Nephron (organoid): ENCODE results near the gene KIF12.
"Not testable (repeated sequence)": the region's sequence is repeated elsewhere in the genome, so short reads cannot be mapped to it uniquely, and the experiment has no call there.

Experiments
- H3K27ac Mint-ChIP-seq, 3 experiments: 2 replicates each; pipeline ENCODE4 v1.8.0; 2020; ENCODE audit warnings: mixed read lengths in 3 of 3, mild to moderate bottlenecking in 2 of 3, moderate library complexity in 1 of 3
- H3K27me3 Mint-ChIP-seq: 2 replicates; pipeline ENCODE4 v1.8.0; 2021; ENCODE audit warnings: low read depth, mild to moderate bottlenecking, moderate library complexity, mixed read lengths
- H3K36me3 Mint-ChIP-seq: 2 replicates; pipeline ENCODE4 v1.8.0; 2020; ENCODE audit warnings: low read depth, mixed read lengths
- H3K4me1 Mint-ChIP-seq: 2 replicates; pipeline ENCODE4 v1.8.0; 2020; ENCODE audit warnings: mixed read lengths
- H3K4me3 Mint-ChIP-seq, 3 experiments: 2 replicates each; pipeline ENCODE4 v1.8.0; 2020; ENCODE audit warnings: mild to moderate bottlenecking in 3 of 3, mixed read lengths in 3 of 3, moderate library complexity in 2 of 3
- H3K9me3 Mint-ChIP-seq: 2 replicates; pipeline ENCODE4 v1.8.0; 2020; ENCODE audit warnings: mixed read lengths
- TF ChIP-seq, protein P1 (sequence below), 3 experiments: fragments of 200-600 bp; sonication (generic); IDR thresholded peaks; one replicate each; pipeline ENCODE4 v1.5.0; 2021; ENCODE audit warnings: antibody characterized with exemption in 3 of 3; ENCODE audit not compliant: unreplicated experiment in 3 of 3

The KIF12 gene

DNA sequence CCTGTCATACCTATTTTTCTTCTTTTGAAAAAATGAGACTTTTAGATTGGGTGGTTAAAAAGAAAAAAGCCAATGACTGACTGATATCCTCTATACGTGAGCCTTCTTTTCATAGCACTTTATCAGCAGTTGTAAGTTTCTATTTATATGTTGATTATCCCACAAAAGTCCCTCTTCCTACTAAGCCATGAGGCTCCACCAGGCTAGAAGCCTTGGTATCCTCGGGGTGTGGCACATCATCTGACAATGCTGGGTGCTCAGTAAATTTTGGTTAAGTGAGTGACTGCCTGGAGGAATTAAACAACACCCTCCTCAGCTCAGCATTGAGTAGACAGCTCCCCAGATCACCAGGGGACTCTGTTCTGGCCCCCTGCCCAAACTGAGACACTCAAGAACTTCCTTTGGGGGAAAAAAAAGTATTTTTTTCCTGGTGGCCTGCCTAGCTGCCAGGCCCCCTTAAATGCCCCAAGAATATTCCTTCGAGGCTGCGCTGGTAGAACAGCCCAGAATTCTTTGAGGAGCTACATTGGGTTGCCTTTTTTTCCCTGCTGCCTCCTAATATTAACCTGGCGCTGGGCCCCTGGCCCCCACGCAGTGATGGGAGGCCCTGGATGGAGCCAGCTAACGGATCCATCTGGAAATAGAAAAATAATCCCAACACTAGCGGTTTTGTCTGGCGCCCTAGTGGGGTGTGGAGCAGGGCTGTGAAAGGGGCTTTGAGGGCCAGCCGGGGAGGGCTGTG, 32.9 kb upstream of the KIF12 start:
- Mint-ChIP-seq H3K4me1 (peaks cover 7% of the 10 kb centered on the region), H3K9me3 (peaks cover 6% of the 10 kb centered on the region), H3K36me3 (no peaks in the 10 kb centered on the region), H3K27me3 (peaks cover 23% of the 10 kb centered on the region), H3K27ac (no peak overlapping the region), H3K4me3 (no peak overlapping the region)
- TF ChIP-seq, protein P1, sequence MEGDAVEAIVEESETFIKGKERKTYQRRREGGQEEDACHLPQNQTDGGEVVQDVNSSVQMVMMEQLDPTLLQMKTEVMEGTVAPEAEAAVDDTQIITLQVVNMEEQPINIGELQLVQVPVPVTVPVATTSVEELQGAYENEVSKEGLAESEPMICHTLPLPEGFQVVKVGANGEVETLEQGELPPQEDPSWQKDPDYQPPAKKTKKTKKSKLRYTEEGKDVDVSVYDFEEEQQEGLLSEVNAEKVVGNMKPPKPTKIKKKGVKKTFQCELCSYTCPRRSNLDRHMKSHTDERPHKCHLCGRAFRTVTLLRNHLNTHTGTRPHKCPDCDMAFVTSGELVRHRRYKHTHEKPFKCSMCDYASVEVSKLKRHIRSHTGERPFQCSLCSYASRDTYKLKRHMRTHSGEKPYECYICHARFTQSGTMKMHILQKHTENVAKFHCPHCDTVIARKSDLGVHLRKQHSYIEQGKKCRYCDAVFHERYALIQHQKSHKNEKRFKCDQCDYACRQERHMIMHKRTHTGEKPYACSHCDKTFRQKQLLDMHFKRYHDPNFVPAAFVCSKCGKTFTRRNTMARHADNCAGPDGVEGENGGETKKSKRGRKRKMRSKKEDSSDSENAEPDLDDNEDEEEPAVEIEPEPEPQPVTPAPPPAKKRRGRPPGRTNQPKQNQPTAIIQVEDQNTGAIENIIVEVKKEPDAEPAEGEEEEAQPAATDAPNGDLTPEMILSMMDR (IDR thresholded peaks at IDR 0.05; ENCODE audit: unreplicated experiment in 3 of 3) = no peak

DNA sequence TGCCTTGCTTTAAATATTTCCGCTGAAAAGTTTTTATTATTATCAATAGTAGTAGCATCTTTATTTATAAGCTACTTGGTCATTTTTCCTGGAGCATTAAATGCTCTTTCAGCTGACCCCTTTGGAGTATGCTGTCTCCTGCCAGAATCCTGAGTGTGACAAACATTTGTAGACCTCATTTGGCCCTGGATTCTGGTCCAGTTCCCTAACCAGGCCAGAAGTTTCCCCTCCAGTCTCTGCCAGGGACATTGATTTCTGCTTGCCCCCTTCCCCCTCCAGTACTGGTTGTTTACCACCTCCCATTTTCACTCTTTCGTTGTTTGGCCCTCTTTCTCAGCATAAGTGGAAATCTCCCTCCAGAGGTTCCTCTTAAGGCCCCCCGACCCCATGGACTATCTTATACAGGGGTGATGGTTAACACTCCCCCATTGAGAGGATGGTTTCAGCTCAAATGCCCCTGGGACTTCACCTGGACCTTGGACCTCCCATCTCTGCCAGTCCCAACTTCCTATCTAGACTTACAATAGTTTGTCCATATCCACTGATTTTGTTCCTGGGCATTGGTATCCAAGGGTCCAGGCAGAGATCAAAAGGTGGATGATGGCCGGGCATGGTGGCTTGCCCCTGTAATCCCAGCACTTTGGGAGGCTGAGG, 31.7 kb upstream of the KIF12 start:
- Mint-ChIP-seq H3K4me3 (no peak overlapping the region), H3K27me3 (peaks cover 19% of the 10 kb centered on the region), H3K27ac (no peak overlapping the region), H3K9me3 (peaks cover 6% of the 10 kb centered on the region), H3K4me1 (peaks cover 12% of the 10 kb centered on the region), H3K36me3 (no peaks in the 10 kb centered on the region)
- TF ChIP-seq, protein P1 (IDR thresholded peaks at IDR 0.05; ENCODE audit: unreplicated experiment in 3 of 3) = no peak

DNA sequence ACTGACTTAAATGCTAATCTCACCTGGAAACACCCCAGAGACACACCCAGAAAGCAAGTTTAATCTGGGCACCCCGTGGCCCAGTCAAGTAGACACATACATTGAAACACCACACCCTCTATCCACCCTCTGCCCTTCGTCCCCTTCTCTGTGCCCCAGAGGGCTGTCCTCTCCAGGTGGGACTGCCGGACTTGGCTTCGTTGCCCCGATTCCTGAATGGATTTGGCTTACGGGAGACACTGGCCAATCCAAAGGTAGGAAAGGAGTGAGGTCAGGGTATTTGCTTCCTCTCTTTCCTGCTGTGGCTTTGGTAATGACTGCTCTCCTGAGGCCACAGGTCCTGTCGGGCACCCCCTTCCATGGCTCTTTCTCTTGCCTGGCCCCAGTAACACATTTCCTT, 31.0 kb upstream of the KIF12 start:
- Mint-ChIP-seq H3K27me3 (peaks cover 14% of the 10 kb centered on the region), H3K27ac (no peak overlapping the region), H3K4me3 (no peak overlapping the region), H3K9me3 (peaks cover 6% of the 10 kb centered on the region), H3K36me3 (no peaks in the 10 kb centered on the region), H3K4me1 (peaks cover 12% of the 10 kb centered on the region)
- TF ChIP-seq, protein P1 (IDR thresholded peaks at IDR 0.05; ENCODE audit: unreplicated experiment in 3 of 3) = no peak

DNA sequence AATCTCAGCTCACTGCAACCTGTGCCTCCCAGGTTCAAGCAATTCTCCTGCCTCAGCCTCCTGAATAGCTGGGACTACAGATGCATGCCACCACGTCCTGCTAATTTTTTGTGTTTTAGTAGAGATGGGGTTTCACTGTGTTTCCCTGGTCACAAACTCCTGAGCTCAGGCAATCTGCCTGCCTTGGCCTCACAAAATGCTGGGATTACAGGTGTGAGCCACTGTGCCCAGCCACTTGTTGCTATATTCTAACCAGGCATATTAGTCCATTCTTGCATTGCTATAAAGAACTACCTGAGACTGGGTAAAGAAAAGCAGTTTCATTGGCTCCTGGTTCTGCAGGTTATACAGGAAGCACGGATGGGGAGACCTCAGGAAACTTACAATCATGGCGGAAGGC, 29.7 kb upstream of the KIF12 start:
- not testable (repeated sequence) for H3K27ac Mint-ChIP-seq, H3K9me3 Mint-ChIP-seq, H3K4me3 Mint-ChIP-seq, H3K36me3 Mint-ChIP-seq
- H3K4me1 Mint-ChIP-seq = peaks cover 12% of the 10 kb centered on the region
- peaks cover 13% of the 10 kb centered on the region for H3K27me3 Mint-ChIP-seq

DNA sequence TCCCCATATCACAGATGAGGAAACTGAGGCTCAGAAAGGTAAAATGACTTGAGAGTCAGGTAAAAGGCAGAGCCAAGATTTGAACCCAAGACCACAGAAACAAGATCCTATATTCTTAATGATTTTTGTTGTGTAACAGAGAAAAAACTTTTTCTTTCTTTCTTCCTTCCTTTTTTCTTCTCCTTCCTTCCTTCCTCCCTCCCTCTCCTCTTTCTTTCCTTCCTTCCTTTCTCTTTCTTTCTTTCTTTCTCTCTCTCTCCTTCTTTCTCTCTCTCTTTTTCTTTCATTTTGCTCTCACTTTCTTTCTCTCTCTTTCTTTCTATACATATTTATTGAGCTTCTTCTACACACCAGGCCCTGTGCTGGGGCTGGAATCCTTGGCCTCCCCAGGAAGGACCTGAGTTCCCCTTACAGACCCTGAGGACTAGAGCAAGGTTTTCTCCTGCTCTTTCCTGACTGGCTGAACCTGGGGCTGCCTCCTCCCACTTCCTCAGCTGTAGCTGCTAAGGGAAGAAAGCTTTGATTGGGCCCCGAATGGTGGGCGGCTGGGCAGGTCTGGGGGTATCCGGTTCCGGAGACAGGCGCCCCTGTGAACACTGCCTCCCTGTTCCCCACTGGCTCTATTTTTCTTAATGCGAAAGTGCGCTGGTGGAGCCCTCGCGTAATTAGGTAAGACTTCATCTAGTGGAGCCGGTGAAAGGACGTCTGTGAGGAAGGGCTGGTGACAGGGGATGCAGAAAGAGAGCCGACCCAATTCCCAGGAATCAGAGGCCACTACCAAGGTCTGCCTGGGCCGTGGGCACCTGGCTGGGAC, 27.4 kb upstream of the KIF12 start:
- Mint-ChIP-seq H3K27me3 (peaks cover 5% of the 10 kb centered on the region), H3K27ac (no peak overlapping the region), H3K36me3 (no peaks in the 10 kb centered on the region), H3K9me3 (peaks cover 6% of the 10 kb centered on the region), H3K4me3 (no peak overlapping the region), H3K4me1 (peaks cover 11% of the 10 kb centered on the region)
- TF ChIP-seq, protein P1 (IDR thresholded peaks at IDR 0.05; ENCODE audit: unreplicated experiment in 3 of 3) = no peak

DNA sequence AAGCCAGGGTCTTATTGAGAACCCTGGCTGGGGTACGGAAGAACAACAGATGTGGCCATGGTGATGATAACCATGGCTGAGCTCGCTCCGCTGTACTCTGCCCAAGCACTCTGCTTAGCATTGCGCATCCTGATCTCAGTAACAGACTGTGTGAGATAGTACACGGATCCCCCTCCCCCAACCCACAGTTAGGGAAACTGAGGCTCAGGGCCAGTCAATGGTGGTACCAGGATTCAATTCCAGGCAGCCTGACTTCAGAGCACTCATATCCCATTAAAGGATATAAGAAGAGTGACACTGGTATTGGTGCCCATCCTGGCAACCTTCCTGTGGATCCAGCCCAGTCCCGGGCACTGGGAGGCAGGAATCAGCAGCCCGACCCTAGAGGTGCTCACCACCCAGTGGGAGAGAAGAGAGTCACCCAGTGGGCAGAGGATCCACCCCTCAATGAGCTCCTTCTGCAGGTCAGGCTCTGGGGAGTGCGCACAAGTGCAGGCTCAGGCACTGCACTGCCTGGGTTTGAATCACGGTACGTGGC, 26.5 kb upstream of the KIF12 start:
- Mint-ChIP-seq H3K9me3 (peaks cover 6% of the 10 kb centered on the region), H3K4me1 (peaks cover 13% of the 10 kb centered on the region), H3K27me3 (peaks cover 8% of the 10 kb centered on the region), H3K36me3 (no peaks in the 10 kb centered on the region), H3K27ac (no peak overlapping the region), H3K4me3 (no peak overlapping the region)
- TF ChIP-seq, protein P1 (IDR thresholded peaks at IDR 0.05; ENCODE audit: unreplicated experiment in 3 of 3) = no peak
